HEK293T (cell line): ENCODE results near the gene SMOC2.

ENCODE experiments used
- CTCF ChIA-PET: fragments of 350-600 bp; formaldehyde crosslinking; extraction: SDS; loops from one replicate; lab custom pipeline; 2021; ENCODE audit warnings: antibody characterized with exemption, inconsistent platforms; lab: Yijun Ruan, JAX
- POLR2A ChIA-PET: fragments of 350-600 bp; formaldehyde crosslinking; extraction: SDS; loops from one replicate; lab custom pipeline; 2020; ENCODE audit warnings: antibody characterized with exemption, inconsistent platforms; lab: Yijun Ruan, JAX
- DNase-seq: peaks from one replicate; pipeline ENCODE4 v3.0.0; 2012; ENCODE audit warnings: mixed read lengths; ENCODE audit errors: extremely low spot score
- ARNT ChIP-seq: fragments of 450-650 bp; IDR thresholded peaks from 2 replicates; pipeline ENCODE4 v1.6.1; 2017; ENCODE audit warnings: mild to moderate bottlenecking
- BHLHE40 ChIP-seq: fragments of 450-650 bp; IDR thresholded peaks from 2 replicates; pipeline ENCODE4 v1.6.1; 2016; ENCODE audit warnings: mild to moderate bottlenecking, moderate library complexity, borderline replicate concordance
- CTBP1 ChIP-seq: fragments of 450-650 bp; IDR thresholded peaks from 2 replicates; pipeline ENCODE4 v1.6.1; 2016; ENCODE audit warnings: borderline replicate concordance
- ELF4 ChIP-seq: fragments of 450-650 bp; IDR thresholded peaks from 2 replicates; pipeline ENCODE4 v1.6.1; 2017; ENCODE audit warnings: antibody characterized with exemption
- FOXA1 ChIP-seq: fragments of 450-650 bp; IDR thresholded peaks from 2 replicates; pipeline ENCODE4 v1.6.1; 2016; ENCODE audit warnings: mild to moderate bottlenecking
- FOXK2 ChIP-seq: fragments of 450-650 bp; IDR thresholded peaks from 2 replicates; pipeline ENCODE4 v1.6.1; 2016; ENCODE audit warnings: mild to moderate bottlenecking
- FOXM1 ChIP-seq: fragments of 450-650 bp; IDR thresholded peaks from 2 replicates; pipeline ENCODE4 v1.6.1; 2017; ENCODE audit warnings: mild to moderate bottlenecking, borderline replicate concordance
- HDGF ChIP-seq: fragments of 450-650 bp; IDR thresholded peaks from 2 replicates; pipeline ENCODE4 v1.6.1; 2017; ENCODE audit warnings: antibody characterized with exemption, borderline replicate concordance
- L3MBTL2 ChIP-seq: fragments of 450-650 bp; conservative IDR thresholded peaks from 2 replicates; pipeline ENCODE4 v1.6.1; 2016; ENCODE audit warnings: mild to moderate bottlenecking
- LEF1 ChIP-seq: fragments of 450-650 bp; IDR thresholded peaks from 2 replicates; pipeline ENCODE4 v1.6.1; 2017; ENCODE audit warnings: mild to moderate bottlenecking, borderline replicate concordance
- NFRKB ChIP-seq: fragments of 450-650 bp; IDR thresholded peaks from 2 replicates; pipeline ENCODE4 v1.6.1; 2016; ENCODE audit warnings: mild to moderate bottlenecking, moderate library complexity
- SP1 ChIP-seq: fragments of 450-650 bp; IDR thresholded peaks from 2 replicates; pipeline ENCODE4 v1.6.1; 2017
- SUZ12 ChIP-seq: fragments of 450-650 bp; IDR thresholded peaks from 2 replicates; pipeline ENCODE4 v1.6.1; 2016; ENCODE audit warnings: mild to moderate bottlenecking
- TARDBP ChIP-seq: fragments of 450-650 bp; IDR thresholded peaks from 2 replicates; pipeline ENCODE4 v1.6.1; 2016
- ZNF384 ChIP-seq: fragments of 450-650 bp; IDR thresholded peaks from 2 replicates; pipeline ENCODE4 v1.6.1; 2016
- TF ChIP-seq, protein P1 (sequence below): fragments of 450-650 bp; IDR thresholded peaks from 2 replicates; pipeline ENCODE4 v1.6.1; 2016

SMOC2 gene

DNA sequence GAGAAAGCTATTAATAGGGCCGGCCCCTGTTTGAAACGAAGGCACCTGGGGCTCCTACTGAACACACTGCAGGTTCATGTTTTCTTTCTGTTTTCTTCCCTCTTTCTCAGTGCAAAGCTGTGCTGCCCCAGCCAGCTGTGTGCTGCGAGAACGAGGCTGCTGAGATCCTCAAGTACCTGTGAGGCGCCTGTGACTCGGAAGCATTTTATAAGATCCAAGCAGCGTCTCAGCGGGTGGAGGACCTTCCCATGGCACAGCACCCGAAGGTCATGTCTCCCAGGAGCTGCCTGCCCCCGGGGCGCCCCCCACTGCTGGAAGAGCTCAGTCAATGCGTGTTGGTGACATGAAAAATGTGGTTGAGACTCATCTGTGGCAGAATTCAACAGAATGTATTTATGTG is 66.3 kb downstream of the SMOC2 start:
- POLR2A ChIA-PET, result no interaction called here
- DNase-seq, result no peak
- CTCF ChIA-PET, result interaction anchor here (0.6 to 1.1 kb wide), 2 partner anchors 17 to 56 kb away, joined by 3 read pairs; no protein-coding TSS in a partner anchor
- no peak for TF ChIP-seq L3MBTL2

DNA sequence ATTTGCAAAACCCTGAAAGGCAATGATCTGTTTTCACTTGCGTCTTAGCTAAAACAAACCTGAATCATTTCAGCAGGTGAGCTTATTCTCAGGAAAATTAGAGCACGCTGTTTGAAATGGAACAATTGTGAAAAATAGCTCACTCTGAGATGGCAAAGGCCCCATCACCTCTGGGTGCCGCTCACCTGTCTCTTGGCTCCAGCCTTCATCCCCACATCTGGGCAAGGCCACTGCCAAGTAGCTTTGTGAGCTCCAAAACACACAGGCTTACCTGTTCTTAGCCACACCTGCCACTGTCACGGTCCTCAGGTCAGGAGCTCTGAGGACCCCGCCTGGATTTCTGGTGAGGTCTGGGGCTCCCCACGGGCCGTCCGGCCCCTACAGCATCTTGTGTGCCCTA is 66.7 kb downstream of the SMOC2 start:
- ChIA-PET CTCF (interaction anchor here (0.6 to 1.1 kb wide), 2 partner anchors 17 to 57 kb away, joined by 3 read pairs; no protein-coding TSS in a partner anchor), POLR2A (no interaction called here)
- TF ChIP-seq ARNT, result no peak
- no peak for TF ChIP-seq BHLHE40
- TF ChIP-seq HDGF, result no peak
- no peak for TF ChIP-seq CTBP1
- no peak for TF ChIP-seq NFRKB
- TF ChIP-seq SUZ12, result no peak
- TF ChIP-seq FOXA1, result no peak
- no peak for TF ChIP-seq L3MBTL2
- TF ChIP-seq FOXM1, result no peak
- TF ChIP-seq SP1, result no peak
- TF ChIP-seq ZNF384, result no peak
- no peak for TF ChIP-seq ELF4
- TF ChIP-seq LEF1, result no peak
- TF ChIP-seq TARDBP, result no peak
- TF ChIP-seq, protein P1, sequence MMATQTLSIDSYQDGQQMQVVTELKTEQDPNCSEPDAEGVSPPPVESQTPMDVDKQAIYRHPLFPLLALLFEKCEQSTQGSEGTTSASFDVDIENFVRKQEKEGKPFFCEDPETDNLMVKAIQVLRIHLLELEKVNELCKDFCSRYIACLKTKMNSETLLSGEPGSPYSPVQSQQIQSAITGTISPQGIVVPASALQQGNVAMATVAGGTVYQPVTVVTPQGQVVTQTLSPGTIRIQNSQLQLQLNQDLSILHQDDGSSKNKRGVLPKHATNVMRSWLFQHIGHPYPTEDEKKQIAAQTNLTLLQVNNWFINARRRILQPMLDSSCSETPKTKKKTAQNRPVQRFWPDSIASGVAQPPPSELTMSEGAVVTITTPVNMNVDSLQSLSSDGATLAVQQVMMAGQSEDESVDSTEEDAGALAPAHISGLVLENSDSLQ, result no peak
- TF ChIP-seq FOXK2, result no peak
- no peak for DNase-seq

DNA sequence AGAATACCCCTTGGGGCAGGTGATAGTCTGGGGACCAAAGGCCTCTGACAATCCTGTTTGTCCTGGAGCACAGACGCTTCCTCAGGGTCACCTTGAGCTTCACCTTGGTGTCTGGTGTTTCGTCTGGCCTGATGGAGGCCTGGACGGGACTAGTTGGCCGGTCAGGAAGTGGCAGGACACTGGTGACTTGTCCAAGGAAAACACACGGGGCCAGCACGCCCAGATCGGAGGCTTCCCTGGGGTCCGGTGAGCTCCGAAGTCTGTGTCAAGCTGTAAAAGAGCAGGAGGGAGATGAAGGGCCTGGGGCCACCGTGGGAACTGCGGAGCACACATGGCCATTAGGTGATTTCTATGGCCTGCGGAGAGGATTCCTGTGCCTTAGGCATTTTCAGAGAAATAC is 67.9 kb downstream of the SMOC2 start:
- DNase-seq, result no peak
- TF ChIP-seq ZNF384 (no peak), ARNT (no peak), SP1 (no peak), FOXK2 (no peak), LEF1 (no peak), FOXA1 (no peak), TARDBP (no peak)
- TF ChIP-seq, protein P1, result no peak
- POLR2A ChIA-PET, result no interaction called here
- CTCF ChIA-PET, result no interaction called here

DNA sequence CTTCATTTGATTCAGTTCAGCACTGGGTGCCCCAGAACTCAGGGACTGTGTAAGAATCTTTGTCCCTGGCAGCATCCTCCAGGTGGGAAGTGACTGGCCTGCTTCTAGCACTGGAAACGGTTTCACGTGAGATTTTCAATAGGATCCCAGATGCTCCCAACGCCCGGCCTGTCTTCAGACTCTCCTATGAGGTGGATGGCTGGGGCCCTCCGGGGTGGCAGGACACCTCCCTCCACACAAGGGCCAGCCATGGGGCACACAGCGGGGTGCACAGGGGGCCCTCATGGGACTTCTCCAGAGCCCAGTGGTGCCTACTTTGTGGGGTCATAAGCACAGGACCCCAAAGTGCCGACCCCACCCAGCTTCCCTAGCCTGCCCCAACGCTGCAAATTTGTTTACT is 72.8 kb downstream of the SMOC2 start:
- POLR2A ChIA-PET, result no interaction called here

DNA sequence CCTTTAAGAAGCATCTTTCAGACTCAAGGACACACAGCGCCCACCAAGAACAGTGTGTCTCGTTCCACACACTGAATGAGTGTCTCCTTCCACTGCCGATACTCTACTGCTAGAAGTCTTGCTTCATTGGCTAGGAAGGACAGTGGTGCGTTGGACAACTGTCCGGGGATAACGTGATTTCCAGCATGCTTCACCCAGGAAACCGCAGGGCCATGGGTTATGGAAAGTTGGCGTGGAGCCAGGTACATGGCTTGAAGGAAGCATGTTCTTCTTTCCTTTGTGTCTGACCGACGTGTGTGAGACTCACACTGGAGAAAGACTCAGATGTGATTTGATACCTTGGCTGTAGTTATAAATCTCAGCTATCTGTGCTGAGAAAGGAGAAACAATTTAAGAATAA is 73.2 kb downstream of the SMOC2 start:
- ChIA-PET POLR2A (no interaction called here), CTCF (no interaction called here)
- DNase-seq, result no peak
- TF ChIP-seq ELF4, result no peak
- no peak for TF ChIP-seq BHLHE40
- TF ChIP-seq SP1, result no peak
- no peak for TF ChIP-seq FOXM1
- no peak for TF ChIP-seq LEF1
- TF ChIP-seq, protein P1, result no peak
- TF ChIP-seq FOXA1, result no peak

More for the DNA sequence above, 72.8 kb downstream of the SMOC2 start:
- CTCF ChIA-PET, result no interaction called here
- DNase-seq, result no peak
- no peak for TF ChIP-seq FOXM1
- no peak for TF ChIP-seq BHLHE40
- TF ChIP-seq SUZ12, result no peak
- TF ChIP-seq LEF1, result no peak
- no peak for TF ChIP-seq NFRKB
- TF ChIP-seq CTBP1, result no peak
- TF ChIP-seq HDGF, result no peak
- TF ChIP-seq ELF4, result no peak
- no peak for TF ChIP-seq ZNF384
- TF ChIP-seq SP1, result no peak

DNA sequence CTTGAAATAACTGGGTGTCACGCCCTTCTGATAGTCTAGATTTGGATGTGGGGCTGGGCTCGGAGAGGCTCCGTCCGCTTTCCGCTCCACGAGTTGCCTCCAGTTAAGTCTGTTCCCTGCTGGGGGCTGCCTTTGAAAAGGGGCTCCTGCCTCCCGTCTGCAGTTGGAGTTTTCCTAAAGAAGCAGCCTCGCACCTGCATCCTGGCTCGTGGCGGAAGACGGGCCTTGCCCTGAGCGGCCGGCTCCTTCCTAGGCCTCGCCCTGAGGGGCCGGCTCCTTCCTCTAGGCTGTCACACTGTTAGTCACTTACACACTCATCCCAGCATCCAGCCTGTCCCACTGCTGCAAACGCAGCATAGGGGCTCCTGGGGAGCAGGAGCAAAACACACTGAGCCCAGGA is 74.4 kb downstream of the SMOC2 start:
- ChIA-PET POLR2A (no interaction called here), CTCF (no interaction called here)
- DNase-seq, result no peak
- TF ChIP-seq L3MBTL2, result no peak
- TF ChIP-seq SUZ12, result no peak
- TF ChIP-seq HDGF, result no peak
- no peak for TF ChIP-seq TARDBP
- TF ChIP-seq, protein P1, result no peak
- TF ChIP-seq NFRKB, result no peak
- no peak for TF ChIP-seq FOXA1
- TF ChIP-seq LEF1, result no peak
- no peak for TF ChIP-seq SP1
